ENCODE data around the gene SCAMP1.
A peak's percentile ranks its signal among the peaks of the same experiment; 100 is the strongest.

The SCAMP1 gene

DNA sequence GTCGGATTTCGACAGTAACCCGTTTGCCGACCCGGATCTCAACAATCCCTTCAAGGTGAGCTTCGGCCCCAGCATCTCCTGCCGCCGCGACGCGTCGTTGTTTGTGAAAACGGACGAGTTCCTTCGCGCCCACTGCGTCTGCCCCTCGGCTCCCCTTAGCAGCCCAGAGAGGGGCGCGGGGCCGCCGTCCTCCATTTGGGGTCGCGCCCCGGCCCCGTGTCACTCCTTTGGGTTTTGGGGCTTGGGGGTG lies 182 bp downstream of the SCAMP1 start:
- Histone ChIP-seq H3K4me1 (peaks cover 27% of the 10 kb centered on the region), H3K36me3 (peaks cover 19% of the 10 kb centered on the region; the same call in 1 of the 2 replicates), H3K27me3 (no peaks in the 10 kb centered on the region), H3K9me3 (no peaks in the 10 kb centered on the region), H3K4me2 (peak overlapping the region; percentile 83), H4K20me1 (peaks cover 21% of the 10 kb centered on the region; the same call in 1 of the 2 replicates), H3K4me3 (peak overlapping the region; percentile 98), H3K9ac (peak overlapping the region; percentile 90), H3K27ac (peak overlapping the region; percentile 95)
- TF ChIP-seq Cebpa-rat (IDR thresholded peaks at IDR 0.05) = no peak

DNA sequence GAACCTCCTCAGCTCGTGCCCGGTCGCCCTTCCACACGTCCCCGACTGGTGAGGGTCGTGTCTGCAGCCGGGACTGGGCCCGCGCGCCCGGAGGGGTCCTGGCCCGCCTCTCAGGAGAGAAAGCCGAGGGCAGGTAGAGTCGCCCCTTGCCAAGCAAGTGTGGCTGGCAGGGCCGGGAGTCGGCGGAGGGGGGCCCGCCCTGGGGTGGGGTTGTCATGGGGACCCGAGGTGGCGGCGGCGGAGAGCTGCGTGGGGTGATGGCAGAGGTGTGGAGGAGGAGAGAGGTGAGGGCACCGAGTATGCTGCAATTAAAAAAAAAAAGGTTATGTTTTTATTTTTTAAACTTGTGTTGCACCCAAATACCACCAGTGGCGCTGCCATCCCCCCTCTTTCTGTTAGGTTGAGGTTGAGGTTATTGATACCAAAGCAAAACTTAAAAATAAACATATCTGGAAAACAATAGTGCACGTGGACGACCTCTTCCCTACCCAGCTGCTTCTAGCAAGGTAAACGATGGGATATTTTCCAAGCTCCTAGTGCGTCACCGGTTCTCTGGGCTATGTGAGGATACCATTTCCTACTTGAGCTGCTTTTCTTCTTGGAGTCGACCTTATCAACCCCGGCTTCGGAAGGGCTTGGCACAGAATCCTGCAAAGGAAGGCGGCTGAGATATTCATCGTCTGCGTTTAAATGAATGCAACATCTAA lies 660 bp downstream of the SCAMP1 start:
- H3K27ac ChIP-seq = peak overlapping the region; percentile 95

DNA sequence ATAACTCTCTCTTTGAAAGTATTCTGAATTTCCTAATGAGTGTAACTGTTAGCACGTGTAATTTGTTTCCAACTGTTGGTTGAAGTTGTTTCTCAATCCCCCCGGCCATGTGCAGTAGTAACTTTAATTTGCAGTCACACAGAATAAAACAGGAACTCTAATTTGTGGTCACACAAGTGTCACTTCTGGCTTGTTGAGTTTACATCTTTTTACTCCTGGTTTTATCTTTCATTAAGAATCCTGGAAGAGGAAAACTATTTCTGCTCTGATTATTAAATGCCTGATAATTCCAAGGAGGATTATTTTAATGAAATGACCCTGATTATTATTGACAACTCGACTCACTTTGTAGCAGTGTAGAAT lies 1.2 kb downstream of the SCAMP1 start:
- Histone ChIP-seq H3K36me3 (peaks cover 13% of the 10 kb centered on the region; the same call in 1 of the 2 replicates), H3K27me3 (no peaks in the 10 kb centered on the region), H3K4me1 (peaks cover 27% of the 10 kb centered on the region), H3K9ac (peak overlapping the region; percentile 90; the same call in 1 of the 2 replicates), H3K4me3 (peak overlapping the region; percentile 98), H3K27ac (peak overlapping the region; percentile 95; the same call in 1 of the 2 replicates), H3K4me2 (peak overlapping the region; percentile 83), H4K20me1 (peaks cover 23% of the 10 kb centered on the region), H3K9me3 (no peaks in the 10 kb centered on the region)
- TF ChIP-seq Cebpa-rat (IDR thresholded peaks at IDR 0.05) = no peak

More for the DNA sequence above, 660 bp downstream of the SCAMP1 start:
- Histone ChIP-seq H3K9ac (peak overlapping the region; percentile 90), H3K4me2 (peak overlapping the region; percentile 83), H3K36me3 (peaks cover 18% of the 10 kb centered on the region; the same call in 1 of the 2 replicates), H3K4me3 (peak overlapping the region; percentile 98), H3K4me1 (peaks cover 27% of the 10 kb centered on the region), H3K9me3 (no peaks in the 10 kb centered on the region), H3K27me3 (no peaks in the 10 kb centered on the region), H4K20me1 (peaks cover 21% of the 10 kb centered on the region)
- no peak for TF ChIP-seq Cebpa-rat (IDR thresholded peaks at IDR 0.05)

DNA sequence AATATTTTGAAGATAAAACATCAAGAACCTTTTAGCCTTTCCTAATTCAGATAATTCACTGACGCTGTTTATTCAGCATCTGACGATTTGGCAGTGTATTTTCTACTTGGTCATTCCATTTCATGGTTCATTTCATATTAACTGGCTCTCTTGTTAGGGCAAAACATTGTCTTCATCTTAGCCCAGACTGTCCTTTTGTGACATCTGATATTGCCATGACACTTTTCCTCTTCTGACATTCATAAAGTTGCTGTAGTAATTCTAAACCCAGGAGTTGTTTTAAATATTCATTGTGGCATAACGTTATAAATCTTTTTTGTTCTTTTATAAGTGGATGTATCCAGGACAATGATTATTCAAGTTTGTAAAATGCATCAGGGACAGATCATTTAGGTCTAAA lies 1.8 kb downstream of the SCAMP1 start:
- Histone ChIP-seq H3K9ac (peak overlapping the region; percentile 90; the same call in 1 of the 2 replicates), H3K36me3 (peaks cover 7% of the 10 kb centered on the region; the same call in 1 of the 2 replicates), H4K20me1 (peaks cover 28% of the 10 kb centered on the region), H3K4me1 (peaks cover 27% of the 10 kb centered on the region), H3K9me3 (no peaks in the 10 kb centered on the region), H3K27ac (no peak overlapping the region), H3K27me3 (no peaks in the 10 kb centered on the region), H3K4me2 (peak overlapping the region; percentile 83), H3K4me3 (peak overlapping the region; percentile 98)
- no peak for TF ChIP-seq Cebpa-rat (IDR thresholded peaks at IDR 0.05)

DNA sequence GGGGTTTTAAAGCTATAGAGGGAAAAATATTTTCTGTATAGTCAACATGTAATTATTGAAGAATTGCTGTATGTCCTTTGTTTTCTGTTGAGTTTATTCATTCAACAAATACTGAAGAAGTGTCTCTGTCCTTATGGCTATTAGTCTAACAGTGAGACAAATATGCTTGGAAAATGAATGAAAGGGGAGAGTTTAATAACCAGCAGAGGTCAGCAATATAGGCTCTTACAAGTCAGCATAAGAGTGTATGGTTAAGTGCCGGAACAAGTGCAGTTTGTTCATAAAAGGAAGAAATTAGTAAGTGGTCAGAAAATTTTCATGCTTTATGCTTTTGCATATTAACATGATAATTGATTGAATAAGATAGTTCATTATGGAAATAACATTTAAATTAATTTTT lies 3.6 kb downstream of the SCAMP1 start:
- Histone ChIP-seq H4K20me1 (peaks cover 46% of the 10 kb centered on the region), H3K4me3 (no peak overlapping the region), H3K36me3 (no peaks in the 10 kb centered on the region), H3K9me3 (no peaks in the 10 kb centered on the region), H3K4me1 (peaks cover 21% of the 10 kb centered on the region), H3K27me3 (no peaks in the 10 kb centered on the region), H3K9ac (no peak overlapping the region), H3K27ac (no peak overlapping the region), H3K4me2 (no peak overlapping the region)
- no peak for TF ChIP-seq Cebpa-rat (IDR thresholded peaks at IDR 0.05)

DNA sequence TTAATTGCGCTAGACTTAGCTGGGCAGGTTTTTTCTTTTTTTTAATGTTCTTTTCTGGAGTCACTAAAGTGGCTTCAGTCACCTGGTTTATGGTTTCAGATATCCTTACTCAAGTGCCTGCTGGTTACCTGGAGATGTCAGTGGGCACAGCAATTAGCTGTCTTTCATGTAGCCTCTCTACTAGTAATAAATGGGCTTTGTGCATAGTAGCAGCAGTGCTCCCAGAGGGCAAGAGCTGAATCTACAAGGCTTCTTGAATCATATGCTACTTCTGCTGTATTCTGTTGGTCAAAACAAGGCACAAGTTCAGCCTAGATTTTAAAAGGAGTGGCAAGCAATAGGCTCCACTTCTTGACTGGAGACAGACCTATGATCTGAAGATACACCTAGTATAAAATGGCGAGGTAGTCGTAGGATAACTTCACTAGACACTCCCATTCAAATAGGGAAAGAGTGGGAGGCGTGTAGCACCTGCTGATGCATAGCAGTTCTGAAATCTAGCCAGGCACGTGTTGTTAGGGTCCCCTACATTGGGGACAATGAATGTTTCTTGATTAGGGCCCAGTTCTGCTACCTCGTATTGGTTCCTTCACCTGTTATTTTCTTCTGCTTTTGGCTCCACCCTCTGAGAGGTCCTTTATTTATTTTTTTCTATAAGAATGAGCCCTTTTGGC lies 7.0 kb downstream of the SCAMP1 start:
- H3K9me3 ChIP-seq = no peaks in the 10 kb centered on the region
- H3K4me1 ChIP-seq = peaks cover 6% of the 10 kb centered on the region
- no peak overlapping the region for H3K27ac ChIP-seq
- no peak overlapping the region for H3K9ac ChIP-seq
- H3K36me3 ChIP-seq = no peaks in the 10 kb centered on the region
- TF ChIP-seq Cebpa-rat (IDR thresholded peaks at IDR 0.05) = no peak
- H3K27me3 ChIP-seq = no peaks in the 10 kb centered on the region
- H4K20me1 ChIP-seq = peaks cover 75% of the 10 kb centered on the region
- no peak overlapping the region for H3K4me3 ChIP-seq
- H3K4me2 ChIP-seq = no peak overlapping the region

DNA sequence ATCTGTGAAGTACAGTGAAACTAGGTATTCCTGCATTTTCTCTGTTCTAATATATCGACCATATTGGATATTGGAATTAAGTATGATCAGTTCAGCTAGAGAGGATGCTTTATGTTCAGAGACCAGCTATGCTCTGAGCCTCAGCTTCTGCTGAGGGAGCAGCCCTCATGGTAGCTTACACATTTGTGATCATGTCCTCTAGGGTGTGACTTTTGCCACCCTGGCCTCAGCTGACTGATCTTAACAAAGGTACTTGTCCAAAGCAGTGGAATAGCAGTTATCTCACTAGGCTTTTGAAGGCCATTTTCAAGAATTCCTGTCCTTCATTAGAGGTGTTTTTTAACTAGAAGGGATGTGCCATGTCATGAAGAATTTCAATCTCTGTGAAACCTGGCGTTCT lies 9.3 kb downstream of the SCAMP1 start:
- H3K9ac ChIP-seq = no peak overlapping the region
- H3K4me2 ChIP-seq = no peak overlapping the region
- no peaks in the 10 kb centered on the region for H3K36me3 ChIP-seq
- TF ChIP-seq Cebpa-rat (IDR thresholded peaks at IDR 0.05) = no peak
- no peaks in the 10 kb centered on the region for H3K9me3 ChIP-seq
- no peaks in the 10 kb centered on the region for H3K27me3 ChIP-seq
- H4K20me1 ChIP-seq = peaks cover 85% of the 10 kb centered on the region
- no peaks in the 10 kb centered on the region for H3K4me1 ChIP-seq
- no peak overlapping the region for H3K4me3 ChIP-seq
- H3K27ac ChIP-seq = no peak overlapping the region

DNA sequence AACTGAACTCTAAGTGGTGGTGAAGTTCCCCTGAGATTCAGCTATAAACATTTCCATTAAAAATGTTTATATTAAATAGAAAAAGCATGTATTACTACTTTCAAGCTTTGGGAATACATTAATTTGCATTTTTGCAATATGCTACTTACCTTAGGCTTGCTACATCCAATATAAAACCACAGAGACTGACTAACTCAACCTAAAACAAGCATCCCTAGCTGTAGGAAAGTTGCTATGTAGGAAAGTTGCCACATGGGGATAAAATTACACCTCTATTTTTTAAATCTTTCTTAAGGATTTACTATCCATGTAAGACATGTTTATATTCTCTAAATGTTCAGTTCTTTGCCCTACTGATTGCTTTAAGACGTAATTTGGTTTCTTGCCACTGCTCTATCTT lies 12.8 kb downstream of the SCAMP1 start:
- H3K27me3 ChIP-seq = no peaks in the 10 kb centered on the region
- no peak for TF ChIP-seq Cebpa-rat (IDR thresholded peaks at IDR 0.05)
- H4K20me1 ChIP-seq = peaks cover 81% of the 10 kb centered on the region
- H3K36me3 ChIP-seq = no peaks in the 10 kb centered on the region
- H3K4me2 ChIP-seq = no peak overlapping the region
- no peaks in the 10 kb centered on the region for H3K9me3 ChIP-seq
- no peak overlapping the region for H3K27ac ChIP-seq
- no peak overlapping the region for H3K4me3 ChIP-seq
- H3K9ac ChIP-seq = no peak overlapping the region
- no peaks in the 10 kb centered on the region for H3K4me1 ChIP-seq

DNA sequence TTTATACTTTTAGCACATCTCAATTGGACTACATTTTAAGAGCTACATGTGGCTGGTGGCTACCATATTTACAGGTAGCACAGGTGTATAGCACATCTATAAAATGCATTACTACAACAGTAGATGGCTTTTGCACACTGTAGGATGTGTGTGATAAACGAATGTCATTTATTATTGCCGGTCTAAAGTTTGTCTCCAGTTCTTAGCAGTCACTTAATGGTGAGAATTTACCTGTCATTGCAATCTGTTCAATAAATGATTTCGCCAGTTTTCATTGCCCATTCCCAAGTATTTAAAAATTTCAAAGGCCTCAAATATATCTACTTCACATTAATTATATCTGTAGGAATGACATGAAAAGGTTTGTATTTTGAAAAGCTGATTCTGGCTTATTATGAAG lies 15.9 kb downstream of the SCAMP1 start:
- no peaks in the 10 kb centered on the region for H3K4me1 ChIP-seq
- TF ChIP-seq Cebpa-rat (IDR thresholded peaks at IDR 0.05) = no peak
- H4K20me1 ChIP-seq = peaks cover 71% of the 10 kb centered on the region
- H3K4me3 ChIP-seq = no peak overlapping the region
- H3K36me3 ChIP-seq = no peaks in the 10 kb centered on the region
- no peak overlapping the region for H3K27ac ChIP-seq
- H3K9ac ChIP-seq = no peak overlapping the region
- no peak overlapping the region for H3K4me2 ChIP-seq
- H3K9me3 ChIP-seq = no peaks in the 10 kb centered on the region
- no peaks in the 10 kb centered on the region for H3K27me3 ChIP-seq

DNA sequence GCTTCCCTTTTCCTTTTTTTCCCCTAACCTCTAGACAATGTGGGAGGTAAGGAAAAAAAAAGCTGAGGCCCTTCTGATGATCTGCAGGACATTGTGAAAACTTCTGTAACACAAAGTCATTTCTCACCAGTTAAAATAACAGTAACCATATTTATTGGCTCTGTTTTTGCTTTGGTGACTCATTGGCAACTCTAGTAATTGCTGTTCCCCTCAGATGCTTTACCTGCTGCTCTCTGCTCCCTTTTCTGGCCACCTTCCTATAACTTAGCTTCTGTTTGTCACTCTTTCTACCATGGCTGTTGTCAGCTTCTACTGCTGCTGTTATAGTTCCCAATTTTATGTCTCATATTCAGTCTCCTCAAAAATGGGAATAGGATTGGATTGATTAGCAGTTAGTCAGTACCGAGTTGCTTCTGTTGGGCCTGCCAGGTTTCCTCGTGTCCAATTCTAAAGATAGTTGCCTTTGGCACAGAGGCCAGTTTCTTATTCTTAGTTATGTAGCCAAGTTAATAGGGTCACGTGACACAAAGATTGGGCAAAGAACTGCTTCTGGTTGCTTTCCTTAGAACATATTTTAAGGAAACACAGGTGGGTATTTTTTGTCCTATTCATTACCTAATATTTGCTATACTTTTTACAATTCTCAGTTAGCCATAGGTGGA lies 16.8 kb downstream of the SCAMP1 start:
- H3K4me1 ChIP-seq = no peaks in the 10 kb centered on the region
- no peaks in the 10 kb centered on the region for H3K36me3 ChIP-seq
- TF ChIP-seq Cebpa-rat (IDR thresholded peaks at IDR 0.05) = no peak
- no peaks in the 10 kb centered on the region for H3K9me3 ChIP-seq
- H3K4me2 ChIP-seq = no peak overlapping the region
- no peak overlapping the region for H3K27ac ChIP-seq
- H4K20me1 ChIP-seq = peaks cover 66% of the 10 kb centered on the region
- H3K4me3 ChIP-seq = no peak overlapping the region
- H3K9ac ChIP-seq = no peak overlapping the region
- H3K27me3 ChIP-seq = no peaks in the 10 kb centered on the region
